Effector CD4-positive, alpha-beta T cell (primary cell): Measurements from ENCODE around the gene POLD4.
"Not testable (repeated sequence)": the region's sequence is repeated elsewhere in the genome, so short reads cannot be mapped to it uniquely, and the experiment has no call there.

Experiments
- DNase-seq: peaks from one replicate; pipeline ENCODE4 v3.0.0-alpha.2; 2020

POLD4 gene

GRCh38 chr11:67351275-67352005, 1.9 kb downstream of the POLD4 start:
- peak; percentile 50 for DNase-seq

GRCh38 chr11:67349928-67350465, 3.3 kb downstream of the POLD4 start:
- DNase-seq, result no peak

- no peak for DNase-seq
Observed at GRCh38 chr11:67349457-67349856, 3.9 kb downstream of the POLD4 start.

- DNase-seq, result no peak
Observed at GRCh38 chr11:67349036-67349435, 4.3 kb downstream of the POLD4 start.

GRCh38 chr11:67347964-67348749, 5.2 kb downstream of the POLD4 start:
- no peak for DNase-seq

- DNase-seq, result no peak
Observed at GRCh38 chr11:67345920-67346819, 7.2 kb downstream of the POLD4 start.

- no peak for DNase-seq
Observed at GRCh38 chr11:67345247-67345919, 8.0 kb downstream of the POLD4 start.

GRCh38 chr11:67344264-67344663, 9.1 kb downstream of the POLD4 start:
- no peak for DNase-seq

GRCh38 chr11:67337257-67337656, 16.1 kb downstream of the POLD4 start:
- DNase-seq, result no peak

GRCh38 chr11:67332081-67332691, 21.2 kb downstream of the POLD4 start:
- DNase-seq, result no peak

- no peak for DNase-seq
Observed at GRCh38 chr11:67323526-67323925, 29.8 kb downstream of the POLD4 start.

- DNase-seq, result no peak
Observed at GRCh38 chr11:67322049-67322448, 31.3 kb downstream of the POLD4 start.

- DNase-seq, result no peak
Observed at GRCh38 chr11:67321313-67321871, 32.0 kb downstream of the POLD4 start.

GRCh38 chr11:67320691-67321090, 32.7 kb downstream of the POLD4 start:
- no peak for DNase-seq

- no peak for DNase-seq
Observed at GRCh38 chr11:67320011-67320410, 33.3 kb downstream of the POLD4 start.

GRCh38 chr11:67318876-67319275, 34.5 kb downstream of the POLD4 start:
- DNase-seq, result not testable (repeated sequence)

GRCh38 chr11:67317888-67318555, 35.3 kb downstream of the POLD4 start:
- no peak for DNase-seq

GRCh38 chr11:67317205-67317887, 36.0 kb downstream of the POLD4 start:
- peak; percentile 99 for DNase-seq

- no peak for DNase-seq
Observed at GRCh38 chr11:67316882-67317204, 36.5 kb downstream of the POLD4 start.

- no peak for DNase-seq
Observed at GRCh38 chr11:67315325-67315909, 37.9 kb downstream of the POLD4 start.
